WTC11 (cell line): Measurements from ENCODE around the gene FAM151A.

Experiments used
- CREB1 ChIP-seq: sonication (generic); formaldehyde crosslinking; IDR thresholded peaks from 2 replicates; pipeline ENCODE4 v1.8.0; 2023; ENCODE audit warnings: mild to moderate bottlenecking, missing genetic modification reagents
- CTCF ChIP-seq: fragments of 200-600 bp; IDR thresholded peaks from 2 replicates; pipeline ENCODE4 v1.8.0; 2022; ENCODE audit warnings: antibody characterized with exemption
- OVOL2 ChIP-seq: fragments of 250-450 bp; sonication (Bioruptor Pico); IDR thresholded peaks from 2 replicates; pipeline ENCODE4 v1.9.0; 2021; ENCODE audit warnings: mild to moderate bottlenecking, borderline replicate concordance
- TCF7 ChIP-seq: sonication (generic); formaldehyde crosslinking; IDR thresholded peaks from 2 replicates; pipeline ENCODE4 v1.8.0; 2022; ENCODE audit warnings: mild to moderate bottlenecking, low read depth, missing genetic modification reagents, moderate library complexity
- ZNF281 ChIP-seq: sonication (generic); formaldehyde crosslinking; IDR thresholded peaks from 2 replicates; pipeline ENCODE4 v1.8.0; 2023; ENCODE audit warnings: mild to moderate bottlenecking, missing genetic modification reagents
- ZNF416 ChIP-seq: fragments of 250-450 bp; sonication (Bioruptor Pico); IDR thresholded peaks from 2 replicates; pipeline ENCODE4 v1.9.0; 2021; ENCODE audit warnings: mild to moderate bottlenecking, inconsistent platforms
- TF ChIP-seq, protein P1 (sequence below): sonication (generic); formaldehyde crosslinking; conservative IDR thresholded peaks from 2 replicates; pipeline ENCODE4 v1.8.1; 2023; ENCODE audit warnings: mild to moderate bottlenecking, low read depth, missing genetic modification reagents, moderate library complexity

DNA sequence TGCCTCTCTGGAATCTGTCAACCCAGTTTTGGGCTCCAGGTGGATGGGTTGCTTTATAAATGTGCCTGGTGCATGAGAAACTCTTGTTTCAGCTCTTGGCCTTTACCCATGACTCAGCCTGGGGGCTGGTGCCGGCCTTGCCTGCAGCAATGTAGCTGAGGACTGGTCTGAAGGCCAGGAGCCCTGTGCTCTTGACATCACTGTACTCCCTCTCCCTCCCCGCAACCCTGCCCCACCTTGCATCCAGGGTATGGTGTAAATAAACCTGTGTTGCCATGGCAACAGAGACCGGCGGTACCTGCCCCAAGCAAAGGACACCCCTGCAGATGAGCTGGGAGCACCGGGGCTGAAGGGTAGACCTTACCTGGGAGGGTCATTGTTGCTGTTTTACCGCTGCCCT lies 13.3 kb downstream of the FAM151A start:
- TF ChIP-seq CTCF = no peak
- TF ChIP-seq, protein P1, sequence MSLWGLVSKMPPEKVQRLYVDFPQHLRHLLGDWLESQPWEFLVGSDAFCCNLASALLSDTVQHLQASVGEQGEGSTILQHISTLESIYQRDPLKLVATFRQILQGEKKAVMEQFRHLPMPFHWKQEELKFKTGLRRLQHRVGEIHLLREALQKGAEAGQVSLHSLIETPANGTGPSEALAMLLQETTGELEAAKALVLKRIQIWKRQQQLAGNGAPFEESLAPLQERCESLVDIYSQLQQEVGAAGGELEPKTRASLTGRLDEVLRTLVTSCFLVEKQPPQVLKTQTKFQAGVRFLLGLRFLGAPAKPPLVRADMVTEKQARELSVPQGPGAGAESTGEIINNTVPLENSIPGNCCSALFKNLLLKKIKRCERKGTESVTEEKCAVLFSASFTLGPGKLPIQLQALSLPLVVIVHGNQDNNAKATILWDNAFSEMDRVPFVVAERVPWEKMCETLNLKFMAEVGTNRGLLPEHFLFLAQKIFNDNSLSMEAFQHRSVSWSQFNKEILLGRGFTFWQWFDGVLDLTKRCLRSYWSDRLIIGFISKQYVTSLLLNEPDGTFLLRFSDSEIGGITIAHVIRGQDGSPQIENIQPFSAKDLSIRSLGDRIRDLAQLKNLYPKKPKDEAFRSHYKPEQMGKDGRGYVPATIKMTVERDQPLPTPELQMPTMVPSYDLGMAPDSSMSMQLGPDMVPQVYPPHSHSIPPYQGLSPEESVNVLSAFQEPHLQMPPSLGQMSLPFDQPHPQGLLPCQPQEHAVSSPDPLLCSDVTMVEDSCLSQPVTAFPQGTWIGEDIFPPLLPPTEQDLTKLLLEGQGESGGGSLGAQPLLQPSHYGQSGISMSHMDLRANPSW (CRISPR knock-in tag) = no peak
- no peak for TF ChIP-seq TCF7 (CRISPR knock-in tag)
- no peak for TF ChIP-seq CREB1 (CRISPR knock-in tag)
- TF ChIP-seq OVOL2 = no peak
- no peak for TF ChIP-seq ZNF281 (CRISPR knock-in tag)
- no peak for TF ChIP-seq ZNF416 (CRISPR knock-in tag)
